Aorta (tissue), 5 donors: Measurements from ENCODE around the gene TSTD1. TPM values are rescaled to one million over a fixed set of nuclear protein-coding genes. Genes with fewer than 3 reads are reported as not detected.
A peak's percentile ranks its signal among the peaks of the same experiment; 100 is the strongest.

ENCODE experiments used
- ATAC-seq: fragments of 200-7000 bp; cut with Tn5 transposase; one replicate; pipeline ENCODE4 v1.9.1; 2022; ENCODE audit warnings: moderate library complexity; ENCODE audit not compliant: low FRiP score
- DNase-seq, 2 donors: peaks; one replicate each; pipeline ENCODE4 v3.0.0-alpha.2; 2020
- H3K27ac ChIP-seq, 2 donors: one replicate each; pipeline ENCODE4 v1.5.1; 2013; ENCODE audit warnings: low read length in 2 of 2, mild to moderate bottlenecking in 2 of 2, moderate library complexity in 2 of 2, control low read depth in 1 of 2, inconsistent platforms in 1 of 2, low read depth in 1 of 2
- H3K27me3 ChIP-seq, 2 donors: one replicate each; pipeline ENCODE4 v1.6.1; 2013; ENCODE audit warnings: control low read depth in 1 of 2, low read length in 1 of 2, mild to moderate bottlenecking in 1 of 2, moderate library complexity in 1 of 2; ENCODE audit not compliant: insufficient read depth in 2 of 2, control insufficient read depth in 1 of 2
- H3K36me3 ChIP-seq, 2 donors: one replicate each; pipeline ENCODE4 v1.6.1; 2013; ENCODE audit warnings: control low read depth in 1 of 2, low read length in 1 of 2, mild to moderate bottlenecking in 1 of 2; ENCODE audit not compliant: insufficient read depth in 2 of 2, control insufficient read depth in 1 of 2
- H3K4me1 ChIP-seq, 2 donors: one replicate each; pipeline ENCODE4 v1.6.1; 2013; ENCODE audit warnings: low read length in 2 of 2, control low read depth in 1 of 2, mild to moderate bottlenecking in 1 of 2, moderate library complexity in 1 of 2; ENCODE audit not compliant: insufficient read depth in 2 of 2, control insufficient read depth in 1 of 2
- H3K4me3 ChIP-seq, 2 donors: one replicate each; pipeline ENCODE4 v1.5.1; 2013; ENCODE audit warnings: low read length in 2 of 2, control low read depth in 1 of 2, mild to moderate bottlenecking in 1 of 2
- H3K9me3 ChIP-seq: one replicate; pipeline ENCODE4 v1.6.1; 2013; ENCODE audit warnings: mild to moderate bottlenecking, low read length; ENCODE audit not compliant: control insufficient read depth
- WGBS, 2 donors: extraction: QIAGEN DNeasy Blood & Tissue Kit; methylation state at CpG; one replicate each; pipeline ENCODE4 v1.1.7; 2013; 5-methylcytosine and 5-hydroxymethylcytosine counted together
- intact Hi-C, 2 donors: fragments of 100-400 bp; cut with DNase I; formaldehyde crosslinking; loops; one replicate each; pipeline versions ENCODE4 v1.14.2 to v1.15.0; 2022
- long read RNA-seq, 2 donors: library from polyadenylated mRNA; unstranded; transcript quantifications; one replicate each; pipeline ENCODE4 v2.0.0, GENCODE V29; 2020 to 2021
- polyA plus RNA-seq, 2 donors: library from polyadenylated mRNA; stranded (reverse); fragments of 200-250 nt; gene quantifications; one replicate each; pipeline ENCODE4 v1.2.3, GENCODE V29; 2013
- total RNA-seq, 2 donors: library from RNA; stranded (reverse); fragmentation: NEBNext Ultra II Directional; extraction: Animal tissue kit (Norgen Biotek cat#: 25700); gene quantifications; one replicate each; pipeline ENCODE4 v1.2.1, GENCODE V29; 2021
- donor health status: healthy with polysubstance abuse.
- donor health status: Bipolar disorder and iron deficiency.
- donor health status: DM: no; HTN: no; CAD: no.
- donor health status: DM: no; HTN: no; CAD: no.
- donor health status: DM: yes; HTN: yes; CAD: no.

Gene TSTD1, protein sequence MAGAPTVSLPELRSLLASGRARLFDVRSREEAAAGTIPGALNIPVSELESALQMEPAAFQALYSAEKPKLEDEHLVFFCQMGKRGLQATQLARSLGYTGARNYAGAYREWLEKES
- total RNA-seq = 10 to 100 TPM in 1 of 2 donors, 1 to 10 TPM in 1; 9.1 to 12.5 TPM
- 10 to 100 TPM; 13.2 to 31.9 TPM for polyA plus RNA-seq
- long read RNA-seq, donor 1, partial matches to known transcripts = 0 of 7 reads
- long read RNA-seq, donor 1, other reads (novel, unspliced or antisense) = 3 of 7 reads
- long read RNA-seq, donor 2, partial matches to known transcripts = 0 of 4 reads
- long read RNA-seq, donor 2, other reads (novel, unspliced or antisense) = 0 of 4 reads

DNA sequence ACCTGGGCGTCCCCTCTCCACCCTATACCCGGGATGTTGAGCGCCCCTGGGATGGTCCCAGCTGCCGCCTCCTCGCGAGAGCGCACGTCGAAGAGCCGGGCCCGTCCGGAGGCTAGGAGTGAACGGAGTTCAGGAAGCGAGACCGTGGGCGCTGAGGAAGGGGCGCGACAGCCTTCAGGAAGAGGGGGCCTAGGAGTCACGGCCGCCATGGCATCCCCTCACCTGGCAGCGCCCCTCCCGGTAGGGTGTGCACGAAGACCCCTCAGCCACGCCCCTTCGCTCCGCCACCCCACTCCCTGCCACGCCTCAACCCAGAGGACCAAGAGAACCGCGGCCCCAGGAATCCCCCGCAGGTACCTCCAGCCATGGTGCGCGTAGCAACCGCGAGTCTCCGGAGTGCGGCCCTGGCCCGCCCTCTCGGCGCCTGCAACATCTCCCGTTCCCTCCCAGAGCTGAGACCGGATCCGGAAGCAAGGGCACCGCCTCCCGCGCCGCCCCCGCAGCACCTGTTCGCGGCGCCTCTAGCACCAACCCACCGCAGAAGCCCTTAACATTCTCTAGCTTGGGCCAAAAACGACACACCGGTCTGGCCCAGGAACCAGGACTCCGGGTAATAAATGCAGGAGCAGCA, at the start of gene TSTD1:
Gene TSTD1, minus strand, starts transcription at position 442 of the 631 bp plus-strand sequence. Its CDS starts 75 bp downstream, at position 367.
- peaks cover 4 to 11% of the 10 kb centered on the region in 2 donors for H3K36me3 ChIP-seq

DNA sequence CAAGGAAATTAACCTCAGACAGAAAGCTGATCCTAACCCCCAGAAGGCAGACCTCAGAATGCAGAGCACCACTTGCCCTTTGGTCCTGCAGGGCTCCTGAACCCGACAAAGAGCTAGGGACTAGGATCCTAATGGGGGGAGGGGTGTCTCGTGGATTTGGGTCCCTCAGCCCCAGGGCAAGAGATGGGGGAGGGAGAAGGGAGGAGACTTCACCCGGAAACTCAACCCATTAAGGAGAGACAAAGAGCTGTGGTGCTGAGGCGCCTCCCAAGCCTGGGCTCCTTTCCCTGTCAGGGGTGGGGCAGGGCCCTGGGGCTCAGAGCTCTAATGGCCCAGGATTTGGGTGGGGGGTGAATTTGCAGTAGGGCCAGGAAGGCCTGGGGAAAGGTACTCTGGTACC, 47.7 kb upstream of the TSTD1 start:
- WGBS, 2 donors = 75 to 91% methylated on average over 4 of the region's 4 CpGs
- ATAC-seq (no peak), DNase-seq (no peak)
- H3K36me3 ChIP-seq = no peaks in the 10 kb centered on the region
- no peak overlapping the region for H3K27ac ChIP-seq
- no peak overlapping the region for H3K4me3 ChIP-seq
- H3K27me3 ChIP-seq = no peaks in the 10 kb centered on the region
- H3K4me1 ChIP-seq = no peaks in the 10 kb centered on the region
- no peaks in the 10 kb centered on the region for H3K9me3 ChIP-seq
- intact Hi-C loops = no loop called here

More for the DNA sequence above, at the start of gene TSTD1:
- DNase-seq (peak; percentile 75 to 86), ATAC-seq (peak; percentile 75)
- WGBS, 2 donors = 46 to 59% methylated on average over 47 to 54 of the region's 54 CpGs
- intact Hi-C loops = no loop called here
- Histone ChIP-seq H3K27me3 (no peaks in the 10 kb centered on the region), H3K9me3 (no peaks in the 10 kb centered on the region), H3K27ac (no peak within 1 kb of the TSS), H3K4me1 (no peaks in the 10 kb centered on the region), H3K4me3 (peak within 1 kb of the TSS in 1 of 2 donors; percentile 18)

DNA sequence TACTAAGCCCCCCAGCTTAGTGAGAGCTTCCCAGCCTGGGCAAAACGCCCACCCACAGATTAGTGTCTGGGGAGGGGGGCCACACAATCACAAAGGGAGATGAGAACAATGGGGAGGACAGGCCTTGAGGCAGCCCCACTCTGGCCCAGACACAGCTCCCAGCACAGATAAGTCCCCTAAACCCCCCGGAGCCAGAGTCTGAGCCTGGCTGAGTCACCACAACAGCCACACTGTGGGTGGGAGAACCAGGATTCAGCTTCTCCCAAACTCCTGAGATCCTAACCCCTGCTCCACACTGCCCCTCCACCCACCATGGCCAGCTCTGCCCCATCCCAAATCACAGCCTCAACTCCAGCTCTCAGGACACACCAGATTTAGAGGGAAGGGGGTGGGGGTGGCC, 46.4 kb upstream of the TSTD1 start:
- intact Hi-C loops = no loop called here
- DNase-seq (no peak), ATAC-seq (no peak)
- Histone ChIP-seq H3K27ac (no peak overlapping the region), H3K36me3 (no peaks in the 10 kb centered on the region), H3K9me3 (no peaks in the 10 kb centered on the region), H3K4me1 (no peaks in the 10 kb centered on the region), H3K4me3 (no peak overlapping the region), H3K27me3 (no peaks in the 10 kb centered on the region)
- WGBS, 2 donors = 60 to 75% methylated on average over 2 of the region's 2 CpGs

DNA sequence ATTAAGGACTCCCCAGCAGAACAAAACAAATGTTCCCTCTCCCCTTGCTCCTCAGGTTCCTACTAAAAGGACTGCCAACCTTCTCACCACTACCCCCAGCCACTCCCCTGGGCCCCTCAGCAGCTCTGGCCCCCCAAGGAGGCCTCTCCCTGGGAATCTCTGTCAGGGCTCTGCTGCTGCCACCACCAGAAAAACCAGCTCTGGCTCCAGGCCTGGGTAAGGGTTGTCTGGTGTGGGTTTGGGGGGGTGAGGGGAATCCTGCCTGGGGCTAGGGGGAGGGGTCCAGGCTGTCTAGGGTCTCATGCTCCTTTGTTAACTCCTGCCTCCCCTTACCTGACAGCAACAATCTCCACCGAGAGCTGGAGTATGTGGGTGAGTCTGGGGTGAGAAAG, 45.8 kb upstream of the TSTD1 start:
- Histone ChIP-seq H3K4me1 (no peaks in the 10 kb centered on the region), H3K36me3 (no peaks in the 10 kb centered on the region), H3K27ac (no peak overlapping the region), H3K27me3 (no peaks in the 10 kb centered on the region), H3K9me3 (no peaks in the 10 kb centered on the region), H3K4me3 (no peak overlapping the region)
- intact Hi-C loops = no loop called here
- ATAC-seq (no peak), DNase-seq (no peak)
- WGBS, 2 donors = 89 to 94% methylated on average over 1 of the region's 1 CpG

DNA sequence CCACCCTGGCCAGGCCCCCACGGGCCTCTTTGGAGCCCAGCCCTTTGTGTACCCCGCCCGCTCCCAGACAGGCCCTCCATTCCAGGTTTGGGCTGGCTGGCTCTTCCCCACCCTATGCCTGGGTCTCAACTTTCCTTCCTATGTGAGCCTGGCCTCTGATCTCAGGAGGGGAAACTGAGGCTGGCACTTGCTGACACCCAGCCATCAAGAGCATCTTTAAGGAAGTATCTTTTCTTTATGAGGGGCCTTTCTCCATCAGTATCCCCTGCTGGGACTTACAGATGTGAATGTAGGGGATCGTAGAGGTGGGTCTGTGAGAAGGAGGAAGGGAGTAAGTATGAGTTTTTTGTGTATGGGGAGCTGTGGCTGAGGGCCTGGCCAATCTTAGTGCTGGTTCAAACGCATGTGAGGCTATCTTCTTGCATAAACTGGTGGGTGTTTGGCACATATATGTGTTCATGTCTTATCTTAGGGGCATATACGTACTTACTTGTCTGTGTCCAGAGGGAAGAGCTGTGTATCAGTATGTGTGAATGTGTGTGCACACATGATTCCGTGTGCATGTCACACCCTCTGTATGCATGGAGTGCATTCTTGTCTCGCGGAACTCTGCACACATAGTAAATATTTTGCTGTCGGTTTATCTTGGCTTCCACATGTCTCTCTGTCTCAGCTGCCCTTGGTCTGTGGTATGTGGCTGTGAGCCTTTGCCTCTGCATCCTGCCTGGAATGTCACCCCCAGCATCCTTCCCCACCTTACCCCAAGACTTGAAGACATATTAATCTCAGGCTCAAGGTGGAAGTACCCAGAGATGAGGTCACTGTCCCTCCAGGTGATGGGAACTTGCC, 45.2 kb upstream of the TSTD1 start:
- DNase-seq (no peak), ATAC-seq (no peak)
- Histone ChIP-seq H3K27ac (no peak overlapping the region), H3K9me3 (no peaks in the 10 kb centered on the region), H3K27me3 (no peaks in the 10 kb centered on the region), H3K4me3 (no peak overlapping the region), H3K36me3 (no peaks in the 10 kb centered on the region), H3K4me1 (no peaks in the 10 kb centered on the region)
- 65% methylated on average over 10 of the region's 10 CpGs for WGBS, 2 donors
- intact Hi-C loops = no loop called here

DNA sequence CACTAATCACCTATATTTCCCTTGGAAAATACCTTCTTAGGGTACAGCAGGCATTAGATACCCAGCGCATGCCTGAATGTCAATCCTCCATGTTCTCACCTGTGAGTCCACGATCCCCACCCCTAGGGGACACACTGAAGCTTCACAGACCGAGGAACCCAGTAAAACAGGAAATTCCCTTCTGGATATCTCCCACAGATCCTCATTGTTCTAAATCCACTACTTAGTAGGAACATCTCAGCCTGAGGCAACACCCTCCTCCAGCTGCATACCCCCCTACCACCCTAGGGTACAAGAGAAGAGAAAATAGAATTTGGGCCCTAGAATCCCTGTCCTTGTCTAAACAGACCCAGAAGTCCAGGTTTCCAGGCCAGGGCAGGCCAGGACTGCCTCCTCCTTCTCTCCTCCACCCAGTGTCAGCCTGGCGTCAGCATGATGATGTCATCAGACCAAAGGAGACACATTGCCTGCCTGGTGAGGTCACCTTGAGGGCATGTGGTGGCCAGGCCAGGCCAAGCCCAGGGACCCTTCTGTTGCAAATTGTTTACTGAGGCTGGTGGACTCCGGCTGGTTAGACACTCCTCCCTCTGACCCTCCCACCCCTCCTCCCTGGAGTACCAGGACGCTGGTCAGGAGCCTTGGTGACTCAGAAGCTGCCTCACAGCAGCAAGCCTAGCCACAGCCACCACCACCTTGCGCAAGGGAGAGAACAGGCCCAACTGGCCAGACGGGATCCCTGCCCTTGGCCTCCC, 44.4 kb upstream of the TSTD1 start:
- intact Hi-C loops = no loop called here
- no peak overlapping the region for H3K4me3 ChIP-seq
- no peaks in the 10 kb centered on the region for H3K27me3 ChIP-seq
- H3K27ac ChIP-seq = no peak overlapping the region
- ATAC-seq = peak; percentile 86
- 62 to 64% methylated on average over 8 of the region's 8 CpGs for WGBS, 2 donors
- peak; percentile 88 to 89 for DNase-seq
- H3K36me3 ChIP-seq = no peaks in the 10 kb centered on the region
- no peaks in the 10 kb centered on the region for H3K9me3 ChIP-seq
- H3K4me1 ChIP-seq = no peaks in the 10 kb centered on the region

DNA sequence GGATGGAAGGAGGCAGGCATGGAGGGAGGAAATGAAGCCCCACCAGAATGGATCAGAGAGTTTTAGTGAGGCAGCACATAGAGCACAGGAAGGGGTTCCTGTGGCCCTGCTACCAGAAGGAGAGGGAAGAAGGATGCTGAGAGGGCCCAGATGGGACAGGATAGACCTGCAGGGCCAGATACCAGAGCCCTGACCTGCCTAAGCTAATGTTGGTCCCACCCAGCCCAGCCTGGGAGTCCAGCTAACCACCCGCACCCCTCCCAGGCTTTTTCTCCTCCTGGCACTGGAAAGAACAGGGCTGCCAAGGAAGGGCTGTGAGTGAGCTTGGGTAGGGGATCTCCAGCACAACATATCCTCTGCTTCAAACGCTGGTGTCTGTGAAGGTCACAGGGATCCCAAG, 43.7 kb upstream of the TSTD1 start:
- no peak overlapping the region for H3K4me3 ChIP-seq
- no peaks in the 10 kb centered on the region for H3K9me3 ChIP-seq
- no peaks in the 10 kb centered on the region for H3K4me1 ChIP-seq
- H3K27me3 ChIP-seq = no peaks in the 10 kb centered on the region
- H3K27ac ChIP-seq = no peak overlapping the region
- no peak for ATAC-seq
- DNase-seq = no peak
- H3K36me3 ChIP-seq = no peaks in the 10 kb centered on the region
- 87 to 92% methylated on average over 2 of the region's 2 CpGs for WGBS, 2 donors
- intact Hi-C loops = no loop called here

DNA sequence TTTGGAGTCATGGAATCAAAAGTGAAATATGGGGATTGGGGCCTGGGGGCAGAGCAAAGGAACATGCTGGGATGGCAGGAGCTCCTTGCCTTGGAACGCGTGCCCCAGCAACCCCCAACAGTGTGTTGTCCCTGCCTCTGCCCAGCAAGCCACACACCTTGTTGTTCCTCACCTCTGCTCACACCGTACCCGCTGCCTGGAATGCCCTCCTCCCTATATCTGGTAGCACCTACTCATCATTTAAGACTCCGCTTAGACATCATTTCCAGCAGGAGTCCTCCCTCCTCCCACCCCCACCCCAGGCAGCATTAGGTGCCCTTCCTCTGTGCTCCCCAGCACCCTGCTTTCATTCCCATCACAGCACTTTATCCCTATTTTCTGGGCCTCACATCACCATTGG, 42.8 kb upstream of the TSTD1 start:
- no peaks in the 10 kb centered on the region for H3K9me3 ChIP-seq
- H3K27me3 ChIP-seq = no peaks in the 10 kb centered on the region
- ATAC-seq = no peak
- DNase-seq = no peak
- H3K27ac ChIP-seq = no peak overlapping the region
- WGBS, 2 donors = 75 to 78% methylated on average over 5 of the region's 5 CpGs
- H3K4me3 ChIP-seq = no peak overlapping the region
- intact Hi-C loops = no loop called here
- no peaks in the 10 kb centered on the region for H3K36me3 ChIP-seq
- no peaks in the 10 kb centered on the region for H3K4me1 ChIP-seq
